ENCODE data around the gene RNF103. TPM values are rescaled to one million over a fixed set of nuclear protein-coding genes. Genes with fewer than 3 reads are reported as not detected.
"Not testable (repeated sequence)": the region's sequence is repeated elsewhere in the genome, so short reads cannot be mapped to it uniquely, and the experiment has no call there.

RNF103 gene
- polyA plus RNA-seq, 4 donors, result 29.7 to 40.4 (median 36.4) TPM

DNA sequence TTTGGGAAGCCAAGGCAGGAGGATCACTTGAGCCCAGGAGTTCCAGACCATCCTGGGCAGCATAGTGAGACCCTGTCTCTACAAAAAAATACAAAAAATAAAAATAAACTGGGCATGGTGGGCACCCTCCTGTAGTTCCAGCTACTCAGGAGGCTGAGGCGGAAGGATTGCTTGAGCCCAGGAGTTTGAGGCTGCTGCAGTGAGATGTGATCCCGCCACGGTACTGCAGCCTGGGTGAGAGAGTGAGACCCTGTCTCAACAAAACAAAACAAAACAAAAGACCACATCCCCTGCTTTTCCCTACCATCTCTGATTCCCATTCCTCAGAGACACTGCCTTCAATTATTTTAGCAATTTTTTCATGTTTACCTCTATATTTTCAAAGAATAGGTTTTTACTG is 3.9 kb upstream of the RNF103 start:
- no peak for DNase-seq (ENCODE audit: low read depth in 4 of 4, low spot score in 3 of 4)

DNA sequence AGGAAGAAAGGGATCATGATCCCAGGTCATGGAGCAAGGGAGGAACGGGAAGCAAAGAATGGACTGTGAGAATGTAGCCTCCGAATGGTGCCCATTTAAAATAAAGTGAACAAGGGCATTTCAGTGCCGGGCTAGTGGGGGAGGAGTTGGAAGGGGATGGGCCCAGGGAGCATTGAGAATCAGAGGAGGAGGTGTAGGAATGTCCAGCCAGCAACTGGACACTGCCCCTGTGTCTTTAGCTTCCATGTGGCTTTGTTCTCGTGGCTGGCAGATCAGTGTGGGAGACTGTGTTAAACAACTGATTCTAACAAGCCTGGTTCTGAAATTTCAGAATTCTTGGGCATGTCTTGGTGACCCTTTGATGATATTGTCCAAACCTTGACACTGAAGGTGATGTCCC is 1.4 kb upstream of the RNF103 start:
- no peak for DNase-seq (ENCODE audit: low read depth in 4 of 4, low spot score in 3 of 4)

DNA sequence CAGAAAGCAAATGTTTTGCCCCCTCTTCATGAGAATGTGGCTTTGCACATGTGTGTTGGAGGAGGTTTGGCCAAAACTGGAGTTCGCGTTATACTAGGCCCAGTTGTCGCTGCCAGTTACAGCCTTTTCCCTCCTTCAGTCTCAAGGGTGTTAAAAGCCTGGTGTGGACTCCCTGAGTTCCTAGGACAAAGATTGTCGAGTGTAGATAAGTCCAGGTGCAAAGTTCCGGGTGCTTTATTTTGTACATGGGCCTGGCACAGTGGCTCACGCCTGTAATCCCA is 542 bp upstream of the RNF103 start:
- DNase-seq (ENCODE audit: low read depth in 4 of 4, low spot score in 3 of 4), result no peak

GRCh38 chr2:86623043-86623493 is 597 bp downstream of the RNF103 start:
- peak in 3 of 4 donors; percentile 23 to 34 (median 28) for DNase-seq (ENCODE audit: low read depth in 4 of 4, low spot score in 3 of 4)

GRCh38 chr2:86622519-86623042 is 1.1 kb downstream of the RNF103 start:
- DNase-seq (ENCODE audit: low read depth in 4 of 4, low spot score in 3 of 4), result peak in 3 of 4 donors; percentile 18 to 23 (median 19)

DNA sequence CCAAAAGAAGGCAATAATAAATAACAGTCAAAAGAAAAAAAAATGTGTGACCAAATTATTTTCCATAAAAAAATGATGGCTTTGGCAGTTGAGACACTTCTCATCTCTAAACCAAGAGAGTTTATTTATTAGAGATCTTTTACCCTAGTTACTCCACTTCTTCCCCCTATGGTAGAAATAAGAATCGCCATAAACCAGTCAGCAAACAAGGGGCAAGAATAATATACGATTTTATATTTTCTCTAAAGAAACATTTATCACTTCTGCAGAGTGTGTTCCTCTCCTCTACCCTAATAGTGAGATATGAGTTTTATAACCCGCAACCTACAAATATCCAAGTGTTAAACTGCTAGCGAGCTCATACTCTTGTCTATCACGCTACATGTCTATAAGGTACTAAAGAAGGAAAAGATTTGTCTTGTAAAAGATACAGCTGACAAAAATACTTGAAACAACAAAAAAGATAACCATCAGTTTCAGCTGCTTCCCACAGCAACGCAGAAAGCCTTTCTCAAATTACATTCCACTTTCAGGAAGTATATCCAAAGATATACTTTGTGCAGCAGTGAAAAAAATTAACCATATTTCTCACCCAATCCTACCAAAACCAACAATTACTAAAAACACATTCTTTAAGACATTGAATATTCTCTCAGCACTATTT is 2.3 kb downstream of the RNF103 start:
- DNase-seq (ENCODE audit: low read depth in 4 of 4, low spot score in 3 of 4), result peak in 1 of 4 donors; percentile 10

- DNase-seq (ENCODE audit: low read depth in 4 of 4, low spot score in 3 of 4), result no peak
These were observed 5.9 kb downstream of the RNF103 start for GRCh38 chr2:86617738-86618137.

DNA sequence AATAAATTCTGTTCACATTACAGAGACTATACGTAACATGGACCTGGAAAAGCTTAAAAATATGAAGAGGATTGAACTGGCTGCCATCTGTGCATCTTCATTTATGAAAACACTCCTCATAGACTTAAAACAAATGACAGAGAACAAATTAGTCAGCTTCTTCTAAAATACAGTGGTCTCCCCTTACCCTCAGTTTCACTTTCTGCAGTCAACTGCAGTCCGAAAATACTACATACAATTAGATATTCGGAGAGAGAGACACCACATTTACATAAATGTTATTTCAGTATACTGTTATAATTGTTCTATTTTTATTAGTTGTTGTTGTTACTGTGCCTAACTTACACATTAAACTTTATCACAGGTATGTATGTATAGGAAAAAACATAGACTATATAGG is 6.5 kb downstream of the RNF103 start:
- no peak for DNase-seq (ENCODE audit: low read depth in 4 of 4, low spot score in 3 of 4)

DNA sequence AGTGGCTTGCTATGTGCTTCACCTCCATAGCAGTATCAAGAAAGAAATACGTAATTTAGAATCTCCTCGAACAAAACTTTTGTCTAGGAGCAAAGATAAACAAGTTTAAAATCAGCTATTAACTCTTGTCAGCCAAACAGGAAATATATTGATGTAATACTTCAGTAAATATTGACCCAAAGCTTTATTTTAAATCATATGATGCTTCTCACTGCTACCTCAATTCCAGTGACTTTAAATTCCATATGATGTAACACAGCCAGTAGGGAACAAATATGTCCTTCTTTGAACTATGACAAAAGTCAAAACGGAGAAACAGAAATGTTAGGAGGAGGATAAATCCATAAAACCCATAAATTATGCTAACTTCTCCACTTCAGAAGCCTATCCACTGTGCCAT is 7.2 kb downstream of the RNF103 start:
- DNase-seq (ENCODE audit: low read depth in 4 of 4, low spot score in 3 of 4), result no peak

DNA sequence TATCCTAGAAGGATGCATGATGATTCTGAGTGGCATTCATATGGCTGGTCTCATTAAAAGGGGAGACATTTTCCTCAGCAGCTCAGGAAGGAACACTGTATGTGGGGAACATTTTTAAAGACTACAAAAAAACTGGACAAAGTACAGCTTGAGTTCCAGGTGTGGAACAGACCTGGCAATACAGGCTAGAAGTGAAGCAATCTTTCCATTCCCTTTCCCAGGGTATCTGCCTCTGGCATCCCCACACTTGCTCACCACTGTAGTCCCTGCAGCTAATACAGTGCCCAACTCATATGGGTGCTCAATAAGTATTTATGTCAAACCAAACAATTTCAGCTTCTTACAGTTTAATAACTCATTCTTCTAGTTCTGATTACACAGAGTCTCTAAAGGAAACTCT is 8.1 kb downstream of the RNF103 start:
- DNase-seq (ENCODE audit: low read depth in 4 of 4, low spot score in 3 of 4), result no peak

DNA sequence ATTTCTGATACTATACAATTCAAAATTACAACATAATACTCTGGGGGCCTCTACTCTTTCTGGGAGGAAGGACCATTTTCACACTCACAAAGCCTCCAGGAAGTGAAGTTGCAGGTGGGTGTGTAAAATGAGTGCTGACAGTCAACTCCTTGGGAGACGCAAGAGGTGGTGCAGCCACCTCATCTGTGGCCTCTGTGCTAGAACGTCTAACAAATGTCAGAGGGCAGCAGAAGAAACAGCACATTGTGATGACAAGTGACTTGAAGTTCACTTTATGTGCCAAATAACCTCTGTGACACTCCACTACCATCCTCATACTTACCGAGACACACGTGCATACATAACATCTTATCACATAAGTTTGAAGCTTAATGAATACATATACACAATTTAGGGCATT is 10.2 kb downstream of the RNF103 start:
- DNase-seq (ENCODE audit: low read depth in 4 of 4, low spot score in 3 of 4), result no peak

DNA sequence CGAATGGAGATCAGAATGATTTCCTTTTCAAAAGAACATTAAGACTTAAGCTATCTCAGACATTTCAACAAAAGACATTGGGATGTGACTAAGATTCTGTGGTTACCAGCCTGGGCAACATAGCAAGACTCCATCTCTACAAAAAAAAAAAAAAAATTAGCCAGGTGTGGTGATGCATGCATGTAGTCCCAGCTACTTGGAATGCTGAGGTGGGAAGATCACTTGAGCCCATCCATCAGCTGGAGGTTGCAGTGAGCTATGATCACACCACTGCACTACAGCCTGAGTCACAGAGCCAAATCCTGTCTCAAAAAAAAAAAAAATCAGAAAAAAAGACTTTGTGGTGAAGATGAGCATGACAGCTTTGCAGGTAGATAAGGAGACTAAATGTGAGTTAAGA is 12.8 kb downstream of the RNF103 start:
- no peak for DNase-seq (ENCODE audit: low read depth in 4 of 4, low spot score in 3 of 4)

GRCh38 chr2:86608832-86609410 is 14.7 kb downstream of the RNF103 start:
- DNase-seq (ENCODE audit: low read depth in 4 of 4, low spot score in 3 of 4), result no peak

DNA sequence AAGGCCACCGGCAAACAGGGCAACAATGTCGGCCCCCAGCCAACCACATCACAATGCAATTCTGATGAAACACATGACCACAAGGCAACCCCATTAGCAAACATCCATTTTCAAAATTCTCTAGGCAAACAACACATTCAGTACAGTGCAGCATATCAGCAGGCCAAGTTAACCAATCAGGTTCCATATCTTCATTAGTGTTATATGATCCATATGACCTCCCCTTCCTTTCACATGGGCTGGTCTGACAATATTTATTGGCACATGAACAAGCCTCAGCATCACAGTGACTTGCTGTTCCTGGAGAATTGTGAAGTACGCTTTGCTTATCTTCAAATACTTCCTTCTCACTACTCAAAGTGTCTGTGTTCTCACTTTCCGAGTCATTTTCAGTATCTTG is 19.8 kb downstream of the RNF103 start:
- DNase-seq (ENCODE audit: low read depth in 4 of 4, low spot score in 3 of 4), result no peak

GRCh38 chr2:86598966-86599365 is 24.7 kb downstream of the RNF103 start:
- no peak for DNase-seq (ENCODE audit: low read depth in 4 of 4, low spot score in 3 of 4)

GRCh38 chr2:86596118-86596517 is 27.5 kb downstream of the RNF103 start:
- DNase-seq (ENCODE audit: low read depth in 4 of 4, low spot score in 3 of 4), result no peak

GRCh38 chr2:86593266-86593665 is 30.4 kb downstream of the RNF103 start:
- no peak for DNase-seq (ENCODE audit: low read depth in 4 of 4, low spot score in 3 of 4)

DNA sequence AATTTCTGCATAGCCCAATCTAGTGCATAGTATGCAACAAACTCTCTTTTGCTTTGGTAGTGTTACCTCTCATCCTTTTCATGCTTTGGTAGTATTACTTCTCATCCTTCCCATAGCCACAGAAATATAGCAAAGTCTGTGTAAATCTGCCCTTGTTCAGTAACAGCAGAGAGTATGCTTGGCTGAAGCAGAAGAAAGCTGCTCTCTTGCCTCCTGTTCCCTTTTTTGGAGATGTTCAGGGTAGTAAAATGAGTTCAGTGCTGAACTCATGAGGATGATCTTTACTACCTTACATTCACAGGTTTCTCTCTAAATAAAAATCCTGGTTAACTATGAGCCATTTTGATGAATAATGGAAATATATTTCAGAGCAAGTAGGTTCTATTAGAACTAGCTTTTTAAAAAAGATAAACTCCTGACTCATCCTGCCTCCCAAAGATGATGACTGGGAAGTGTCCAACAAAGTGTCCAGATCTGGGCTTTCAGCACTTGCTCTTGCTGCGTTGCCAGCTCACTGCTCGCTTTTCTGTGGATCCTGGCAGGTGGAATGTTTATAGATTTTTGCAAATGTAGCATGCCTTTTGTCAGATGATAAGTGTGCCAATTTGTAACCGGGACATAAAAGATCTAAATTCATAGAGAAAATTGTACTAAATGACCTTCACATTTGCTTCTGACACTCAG is 31.0 kb downstream of the RNF103 start:
- no peak for DNase-seq (ENCODE audit: low read depth in 4 of 4, low spot score in 3 of 4)

DNA sequence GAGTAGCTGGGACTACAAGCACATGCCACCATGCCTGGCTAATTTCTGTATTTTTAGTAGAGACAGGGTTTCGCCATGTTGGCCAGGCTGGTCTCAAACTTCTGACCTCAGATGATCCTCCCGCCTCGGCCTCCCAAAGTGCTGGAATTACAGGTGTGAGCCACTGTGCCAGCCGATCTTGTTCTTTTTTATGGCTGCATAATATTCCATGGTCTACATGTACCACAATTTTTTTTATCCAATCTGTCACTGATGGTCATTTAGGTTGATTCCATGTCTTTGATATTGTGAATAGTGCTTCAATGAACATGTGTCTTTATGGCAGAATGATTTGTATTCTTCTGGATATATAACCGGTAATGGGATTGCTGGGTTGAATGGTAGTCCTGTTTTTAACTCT is 34.0 kb downstream of the RNF103 start:
- DNase-seq (ENCODE audit: low read depth in 4 of 4, low spot score in 3 of 4), result not testable (repeated sequence)

DNA sequence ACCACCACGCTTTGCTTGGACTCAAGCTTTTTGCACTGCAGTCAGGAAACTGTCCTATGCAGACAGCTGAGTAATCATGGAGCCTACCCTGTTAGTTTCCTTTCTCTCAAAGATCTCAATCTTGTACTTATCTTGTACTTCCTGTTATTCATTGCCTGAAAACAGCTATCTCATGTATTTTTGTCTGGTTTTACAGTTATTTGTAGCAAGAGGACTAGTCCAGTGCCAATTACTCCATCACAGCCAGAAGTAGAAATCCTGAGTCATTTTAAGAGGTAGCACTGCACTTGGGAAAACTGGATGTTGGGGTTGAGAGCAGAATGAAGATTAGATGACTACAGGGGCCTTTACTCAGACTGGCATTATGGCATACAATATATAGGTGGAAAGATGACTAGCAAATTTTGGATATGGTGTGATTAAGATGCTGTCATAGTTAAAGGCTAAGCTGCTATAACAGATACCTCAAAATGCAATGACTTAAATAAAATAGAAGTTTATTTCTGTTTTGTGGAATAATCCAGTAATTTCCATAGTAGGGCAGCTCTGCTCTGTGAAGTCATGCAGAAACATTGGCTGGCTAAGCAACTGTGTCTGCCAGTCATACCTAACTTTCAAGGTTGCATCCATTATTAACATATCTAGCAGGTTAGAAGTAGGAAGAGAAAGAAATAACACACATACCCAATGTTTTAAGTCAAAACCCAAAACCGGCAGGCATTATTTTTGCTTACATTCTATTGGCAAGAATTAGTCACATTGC is 39.3 kb downstream of the RNF103 start:
- DNase-seq (ENCODE audit: low read depth in 4 of 4, low spot score in 3 of 4), result no peak

DNA sequence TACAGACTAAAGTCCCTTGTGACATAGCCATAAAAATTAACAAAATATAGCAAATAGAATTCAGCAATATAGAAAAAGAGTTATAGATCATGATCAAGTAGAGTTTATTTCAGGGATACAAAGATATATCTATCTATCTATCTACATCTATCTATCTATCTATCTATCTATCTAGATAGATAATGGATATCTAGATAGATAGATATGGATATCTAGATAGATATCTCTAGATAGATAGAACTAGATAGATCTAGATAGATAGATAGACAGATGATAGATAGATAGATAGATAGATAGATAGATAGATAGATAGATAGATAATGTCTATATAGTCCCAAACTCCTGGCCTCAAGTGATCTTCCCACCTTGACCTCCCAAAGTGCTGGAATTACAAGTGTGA is 43.1 kb downstream of the RNF103 start:
- DNase-seq (ENCODE audit: low read depth in 4 of 4, low spot score in 3 of 4), result no peak

Measured in right renal pelvis (tissue), 4 donors.